IMR-90 (cell line): ENCODE data around the gene ACOT7. TPM values are rescaled to one million over a fixed set of nuclear protein-coding genes. Genes with fewer than 3 reads are reported as not detected.

Experiments
- ATAC-seq: fragments of 200-7000 bp; cut with Tn5 transposase; 2 replicates; pipeline ENCODE4 v1.9.1; 2020; ENCODE audit warnings: low read depth, mild to moderate bottlenecking, moderate library complexity
- BruUV-seq: library from RNA; stranded (reverse); fragments of 400-500 nt; replicated peaks from 2 replicates; lab custom pipeline; 2021; lab: Mats Ljungman, UMichigan
- CTCF ChIA-PET: fragments of 300-600 bp; formaldehyde crosslinking; extraction: SDS; loops from one replicate; lab custom pipeline; 2021; ENCODE audit warnings: antibody characterized with exemption; lab: Yijun Ruan, JAX
- POLR2A ChIA-PET: fragments of 300-600 bp; sonication (Branson Sonifier 250); formaldehyde crosslinking; loops from one replicate; lab custom pipeline; 2022; ENCODE audit warnings: antibody characterized with exemption; ENCODE audit not compliant: unreplicated experiment; lab: Charles Lee
- DNase-seq: peaks from one replicate; pipeline ENCODE4 v3.0.0; 2013
- H2AFZ ChIP-seq: replicated peaks from 2 replicates; pipeline ENCODE3; 2013; ENCODE audit warnings: low read length, mild to moderate bottlenecking; ENCODE audit not compliant: poor library complexity
- H2AK5ac ChIP-seq: 2 replicates; pipeline ENCODE4 v1.6.1; 2013; ENCODE audit warnings: low read depth, low read length, inconsistent platforms
- H2AK9ac ChIP-seq: replicated peaks from 2 replicates; pipeline ENCODE3; 2013; ENCODE audit warnings: mild to moderate bottlenecking, low read depth, low read length, moderate library complexity; ENCODE audit not compliant: poor library complexity
- H2BK120ac ChIP-seq: 2 replicates; pipeline ENCODE4 v1.6.1; 2013; ENCODE audit warnings: low read depth, low read length, inconsistent platforms
- H2BK15ac ChIP-seq: 3 replicates; pipeline ENCODE4 v1.6.1; 2013; ENCODE audit warnings: low read depth, low read length, inconsistent platforms
- H2BK20ac ChIP-seq: 2 replicates; pipeline ENCODE4 v1.6.1; 2013; ENCODE audit warnings: low read depth, mild to moderate bottlenecking, inconsistent platforms, low read length, moderate library complexity
- H2BK5ac ChIP-seq: 2 replicates; pipeline ENCODE4 v1.6.1; 2013; ENCODE audit warnings: mild to moderate bottlenecking, low read depth, low read length, inconsistent platforms; ENCODE audit not compliant: poor library complexity, severe bottlenecking
- H3K14ac ChIP-seq: replicated peaks from 2 replicates; pipeline ENCODE4 v1.6.1; 2013; ENCODE audit warnings: low read depth, low read length, inconsistent platforms
- H3K18ac ChIP-seq: 2 replicates; pipeline ENCODE4 v1.6.1; 2013; ENCODE audit warnings: low read depth, low read length, control low read depth
- H3K23ac ChIP-seq: 2 replicates; pipeline ENCODE4 v1.6.1; 2013; ENCODE audit warnings: low read depth, low read length, inconsistent platforms
- H3K27ac ChIP-seq: 2 replicates; pipeline ENCODE4 v1.5.1; 2013; ENCODE audit warnings: mild to moderate bottlenecking, control low read depth, low read length; ENCODE audit not compliant: insufficient read depth
- H3K27me3 ChIP-seq: 2 replicates; pipeline ENCODE4 v1.6.1; 2013; ENCODE audit warnings: low read length; ENCODE audit not compliant: control insufficient read depth, insufficient read depth
- H3K36me3 ChIP-seq: 2 replicates; pipeline ENCODE4 v1.6.1; 2013; ENCODE audit warnings: low read length, mixed read lengths; ENCODE audit not compliant: control insufficient read depth, insufficient read depth
- H3K4ac ChIP-seq: 2 replicates; pipeline ENCODE4 v1.6.1; 2013; ENCODE audit warnings: low read depth, low read length, inconsistent platforms
- H3K4me1 ChIP-seq: 2 replicates; pipeline ENCODE4 v1.6.1; 2013; ENCODE audit warnings: low read length, mixed read lengths; ENCODE audit not compliant: control insufficient read depth, insufficient read depth
- H3K4me2 ChIP-seq: 2 replicates; pipeline ENCODE4 v1.6.1; 2013; ENCODE audit warnings: low read depth, mild to moderate bottlenecking, control low read depth, low read length, moderate library complexity
- H3K4me3 ChIP-seq: 2 replicates; pipeline ENCODE4 v1.5.1; 2013; ENCODE audit warnings: low read depth, mild to moderate bottlenecking, control low read depth, low read length, moderate library complexity; ENCODE audit not compliant: insufficient read depth
- H3K56ac ChIP-seq: 2 replicates; pipeline ENCODE4 v1.6.1; 2013; ENCODE audit warnings: low read length, inconsistent platforms; ENCODE audit not compliant: insufficient read depth; ENCODE audit errors: extremely low read depth
- H3K79me1 ChIP-seq, 2 experiments: 2 replicates each; pipeline ENCODE4 v1.6.1; 2013; ENCODE audit warnings: low read length in 2 of 2, inconsistent platforms in 1 of 2, low read depth in 1 of 2
- H3K9ac ChIP-seq: 2 replicates; pipeline ENCODE4 v1.6.1; 2013; ENCODE audit warnings: low read depth, low read length, control low read depth
- H3K9me1 ChIP-seq: 2 replicates; pipeline ENCODE4 v1.6.1; 2013; ENCODE audit warnings: low read length, inconsistent platforms; ENCODE audit not compliant: insufficient read depth
- H3K9me3 ChIP-seq: 2 replicates; pipeline ENCODE4 v1.6.1; 2013; ENCODE audit warnings: low read length; ENCODE audit not compliant: control insufficient read depth, insufficient read depth
- H4K20me1 ChIP-seq: 2 replicates; pipeline ENCODE4 v1.6.1; 2013; ENCODE audit warnings: low read length, inconsistent platforms; ENCODE audit not compliant: insufficient read depth
- H4K5ac ChIP-seq: 2 replicates; pipeline ENCODE4 v1.6.1; 2013; ENCODE audit warnings: mild to moderate bottlenecking, low read depth, low read length, control low read depth
- H4K8ac ChIP-seq, 2 experiments: 2 replicates each; pipeline ENCODE4 v1.6.1; 2013; ENCODE audit warnings: low read depth in 2 of 2, low read length in 2 of 2, control low read depth in 1 of 2, inconsistent platforms in 1 of 2
- H4K91ac ChIP-seq: 2 replicates; pipeline ENCODE4 v1.6.1; 2013; ENCODE audit warnings: low read depth, low read length, inconsistent platforms; ENCODE audit not compliant: insufficient read depth
- BHLHE40 ChIP-seq: fragments of 150-350 bp; IDR thresholded peaks from 2 replicates; pipeline ENCODE4 v1.6.1; 2016; ENCODE audit warnings: mild to moderate bottlenecking, low read depth, low read length
- MAFK ChIP-seq: IDR thresholded peaks from 2 replicates; pipeline ENCODE4 v1.6.1; 2012; ENCODE audit warnings: low read depth, low read length, improper control_type of control experiment
- NFE2L2 ChIP-seq: fragments of 150-350 bp; IDR thresholded peaks from 2 replicates; pipeline ENCODE4 v1.6.1; 2016; ENCODE audit warnings: low read depth, mild to moderate bottlenecking, low read length
- POLR2A ChIP-seq: IDR thresholded peaks from 2 replicates; pipeline ENCODE4 v1.6.1; 2012; ENCODE audit warnings: mild to moderate bottlenecking, low read depth, low read length
- RCOR1 ChIP-seq: IDR thresholded peaks from 2 replicates; pipeline ENCODE4 v1.6.1; 2012; ENCODE audit warnings: mild to moderate bottlenecking, low read length, improper control_type of control experiment; ENCODE audit not compliant: insufficient replicate concordance
- WGBS, 2 experiments: methylation state at CpG; one replicate each; pipeline versions ENCODE4 v1.1.5 to v1.1.7; 2013; ENCODE audit warnings: missing lambda C conversion rate in 2 of 2; ENCODE audit not compliant: insufficient read length in 1 of 2; ENCODE audit errors: extremely low coverage in 2 of 2; 5-methylcytosine and 5-hydroxymethylcytosine counted together
- dilution Hi-C: fragments of 300-500 bp; cut with HindIII; formaldehyde crosslinking; loops from one replicate; pipeline ENCODE4 v1.14.3; 2018; ENCODE audit warnings: low sequenced_read_pairs; ENCODE audit not compliant: unreplicated experiment
- in situ Hi-C: fragments of 300-500 bp; cut with MboI; formaldehyde crosslinking; loops from 3 replicates; pipeline ENCODE4 v1.14.3; 2019; ENCODE audit warnings: low sequenced_read_pairs, inconsistent platforms, mixed read lengths
- intact Hi-C: fragments of 100-400 bp; cut with micrococcal nuclease; formaldehyde crosslinking; loops from 2 replicates; pipeline ENCODE4 v1.10.0; 2022
- polyA plus RNA-seq, 3 experiments: library from polyadenylated mRNA; depleted of rRNA; stranded (reverse); fragments of >200 nt; gene quantifications; 2 replicates each; pipeline ENCODE4 v1.2.3, GENCODE V29; 2012; ENCODE audit warnings: low replicate concordance in 1 of 3
- total RNA-seq: library from RNA; depleted of rRNA; stranded (reverse); fragments of >200 nt; gene quantifications from 2 replicates; pipeline ENCODE4 v1.2.3, GENCODE V29; 2012

ACOT7 gene
- total and polyA plus RNA-seq, 2 of the 4 experiments (the other 2 are of a cell fraction) = 51.6 to 242 TPM

DNA sequence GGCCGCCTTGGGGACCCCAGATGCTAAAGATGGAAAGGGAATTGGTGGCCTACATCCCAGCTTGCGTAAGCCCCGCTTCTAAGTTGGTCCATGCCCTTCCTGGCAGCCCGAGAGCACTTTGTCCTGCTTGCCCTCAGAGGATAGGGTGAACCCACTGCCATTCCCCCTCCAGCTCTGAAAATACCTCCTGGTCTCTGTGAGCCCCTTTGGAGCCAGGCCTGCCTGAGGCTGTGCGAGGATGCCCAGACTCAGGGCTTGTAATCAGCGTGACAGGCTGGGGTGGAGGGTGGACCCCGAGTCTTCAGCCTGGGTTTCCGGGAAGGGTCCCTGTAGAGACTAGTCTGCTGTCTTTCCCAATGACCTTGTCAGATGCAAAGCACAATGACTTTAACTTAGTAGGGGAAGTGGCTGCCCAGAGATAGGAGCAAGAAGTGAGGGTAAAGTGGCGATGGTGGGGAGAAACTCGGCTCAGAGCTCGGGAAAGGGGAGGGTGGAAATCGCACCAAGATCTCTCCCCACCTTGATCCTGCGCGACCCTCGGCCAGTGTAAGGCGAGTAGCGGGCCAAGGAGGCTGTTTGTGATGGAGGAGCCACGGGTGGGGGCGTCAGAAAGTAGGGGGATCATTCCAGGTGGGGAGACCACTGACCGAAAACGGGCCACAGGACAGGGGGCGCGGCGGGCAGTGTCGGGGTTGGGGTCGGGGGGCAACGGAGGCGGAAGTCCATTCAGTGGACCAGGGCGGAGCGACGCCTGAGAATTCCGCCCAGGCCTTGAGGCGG lies 152.3 kb downstream of the ACOT7 start:
- TF ChIP-seq BHLHE40 (no peak), POLR2A (no peak), RCOR1 (no peak), NFE2L2 (no peak), MAFK (no peak)
- H3K4me1 ChIP-seq = no peaks in the 10 kb centered on the region
- H3K9ac ChIP-seq = no peak overlapping the region
- H2BK120ac ChIP-seq = no peak overlapping the region
- H4K5ac ChIP-seq = no peak overlapping the region
- H3K36me3 ChIP-seq = no peaks in the 10 kb centered on the region
- POLR2A ChIA-PET = no interaction called here
- H3K23ac ChIP-seq = no peak overlapping the region
- no peak overlapping the region for H4K8ac ChIP-seq
- no peak overlapping the region for H3K4me3 ChIP-seq
- H2AK9ac ChIP-seq = no peak overlapping the region
- no peak overlapping the region for H4K91ac ChIP-seq
- WGBS, 2 experiments = 29% methylated on average over 11 of the region's 33 CpGs; no CpG with 5 or more reads in 1 of the 2 experiments
- no peaks in the 10 kb centered on the region for H3K79me1 ChIP-seq
- CTCF ChIA-PET = interaction anchor here (0.6 kb wide), 1 partner anchor 207 kb away, joined by 3 read pairs; no protein-coding TSS in a partner anchor
- H2BK15ac ChIP-seq = no peak overlapping the region
- H3K9me3 ChIP-seq = no peaks in the 10 kb centered on the region
- no TSS peak for BruUV-seq
- ATAC-seq (no peak), DNase-seq (no peak)
- H3K56ac ChIP-seq = no peak overlapping the region
- intact Hi-C loops (no loop called here), in situ Hi-C loops (no loop called here), dilution Hi-C loops (no loop called here)
- no peak overlapping the region for H2BK20ac ChIP-seq
- H3K14ac ChIP-seq = no peak overlapping the region
- H2BK5ac ChIP-seq = no peak overlapping the region
- H2AK5ac ChIP-seq = no peak overlapping the region
- H3K18ac ChIP-seq = no peak overlapping the region
- no peak overlapping the region; the same call in 1 of the 2 replicates for H3K4me2 ChIP-seq
- no peak overlapping the region for H3K4ac ChIP-seq
- no peak overlapping the region for H3K27ac ChIP-seq
- H3K9me1 ChIP-seq = no peaks in the 10 kb centered on the region
- H2AFZ ChIP-seq = peak overlapping the region; percentile 33
- H4K20me1 ChIP-seq = peaks cover 2% of the 10 kb centered on the region; the same call in 1 of the 2 replicates
- H3K27me3 ChIP-seq = peaks cover 54% of the 10 kb centered on the region
